Measurements from ENCODE around the gene VPS35.
A peak's percentile ranks its signal among the peaks of the same experiment; 100 is the strongest.
"Not testable (repeated sequence)": the region's sequence is repeated elsewhere in the genome, so short reads cannot be mapped to it uniquely, and the experiment has no call there.

Gene VPS35

GRCh38 chr16:46629331-46630219 is 59.4 kb downstream of the VPS35 start:
- no peak for DNase-seq
- Histone ChIP-seq H3K18ac (ENCODE audit: low read length) (no peak overlapping the region), H3K23ac (ENCODE audit: low read length) (no peak overlapping the region), H3K79me1 (ENCODE audit: low read length) (peaks cover 2% of the 10 kb centered on the region), H4K91ac (ENCODE audit: low read depth, low read length) (peak overlapping the region; percentile 63), H2BK5ac (ENCODE audit: low read depth, low read length, poor library complexity) (peak overlapping the region; percentile 26), H3K27me3 (ENCODE audit: insufficient read depth, low read length) (no peaks in the 10 kb centered on the region), H3K4me3 (ENCODE audit: low read depth, low read length) (no peak overlapping the region), H4K8ac (ENCODE audit: low read depth, low read length) (peak overlapping the region; percentile 68), H3K79me2 (ENCODE audit: control insufficient read depth, insufficient read depth, low read length, poor library complexity) (no peaks in the 10 kb centered on the region), H2AK5ac (ENCODE audit: low read length) (no peak overlapping the region), H3K4ac (ENCODE audit: low read depth, low read length) (peak overlapping the region; percentile 12), H3K4me2 (ENCODE audit: low read length) (no peak overlapping the region), H3K9ac (ENCODE audit: low read length) (no peak overlapping the region), H3K14ac (ENCODE audit: low read length) (no peak overlapping the region), H3K9me3 (ENCODE audit: insufficient read depth, low read depth, low read length) (no peaks in the 10 kb centered on the region), H4K12ac (ENCODE audit: low read depth, low read length) (peak overlapping the region; percentile 60), H3K27ac (ENCODE audit: low read depth, low read length) (no peak overlapping the region), H3K4me1 (ENCODE audit: control insufficient read depth in 1 of 2, insufficient read depth in 2 of 2, low read length in 2 of 2) (peaks cover 3 to 8% of the 10 kb centered on the region in 2 experiments), H2AFZ (ENCODE audit: insufficient read depth, low read length, poor library complexity) (peak overlapping the region; percentile 86), H3K36me3 (ENCODE audit: control insufficient read depth in 1 of 2, insufficient read depth in 2 of 2, low read length in 2 of 2) (no peaks in the 10 kb centered on the region), H2BK12ac (ENCODE audit: low read length) (peak overlapping the region; percentile 42), H2BK120ac (ENCODE audit: insufficient read depth, low read length, poor library complexity) (no peak overlapping the region)
- WGBS (ENCODE audit: extremely low coverage, insufficient coverage, insufficient read length): no CpG with 5 or more reads among the region's 10 CpGs

GRCh38 chr16:46627746-46628145 is 61.2 kb downstream of the VPS35 start:
- no peaks in the 10 kb centered on the region for H3K27me3 ChIP-seq (ENCODE audit: insufficient read depth, low read length)
- no peak overlapping the region for H2BK12ac ChIP-seq (ENCODE audit: low read length)
- no peak overlapping the region for H2BK5ac ChIP-seq (ENCODE audit: low read depth, low read length, poor library complexity)
- no peak overlapping the region for H3K4me2 ChIP-seq (ENCODE audit: low read length)
- no peak overlapping the region for H4K8ac ChIP-seq (ENCODE audit: low read depth, low read length)
- no peak overlapping the region for H2AFZ ChIP-seq (ENCODE audit: insufficient read depth, low read length, poor library complexity)
- DNase-seq: peak; percentile 34 to 70
- no peak overlapping the region for H4K12ac ChIP-seq (ENCODE audit: low read depth, low read length)
- no peak overlapping the region for H3K23ac ChIP-seq (ENCODE audit: low read length)
- no peak overlapping the region for H3K4me3 ChIP-seq (ENCODE audit: low read depth, low read length)
- H3K27ac ChIP-seq (ENCODE audit: low read depth, low read length): no peak overlapping the region
- no peak overlapping the region for H3K4ac ChIP-seq (ENCODE audit: low read depth, low read length)
- H3K18ac ChIP-seq (ENCODE audit: low read length): no peak overlapping the region
- H3K36me3 ChIP-seq (ENCODE audit: control insufficient read depth in 1 of 2, insufficient read depth in 2 of 2, low read length in 2 of 2): no peaks in the 10 kb centered on the region
- H3K79me1 ChIP-seq (ENCODE audit: low read length): peaks cover 2% of the 10 kb centered on the region
- no CpG with 5 or more reads among the region's 5 CpGs for WGBS (ENCODE audit: extremely low coverage, insufficient coverage, insufficient read length)
- no peaks in the 10 kb centered on the region for H3K9me3 ChIP-seq (ENCODE audit: insufficient read depth, low read depth, low read length)
- no peak overlapping the region for H2AK5ac ChIP-seq (ENCODE audit: low read length)
- H3K79me2 ChIP-seq (ENCODE audit: control insufficient read depth, insufficient read depth, low read length, poor library complexity): no peaks in the 10 kb centered on the region
- no peak overlapping the region for H3K9ac ChIP-seq (ENCODE audit: low read length)
- peaks cover 3 to 6% of the 10 kb centered on the region in 2 experiments for H3K4me1 ChIP-seq (ENCODE audit: control insufficient read depth in 1 of 2, insufficient read depth in 2 of 2, low read length in 2 of 2)
- no peak overlapping the region for H3K14ac ChIP-seq (ENCODE audit: low read length)
- H4K91ac ChIP-seq (ENCODE audit: low read depth, low read length): no peak overlapping the region
- no peak overlapping the region for H2BK120ac ChIP-seq (ENCODE audit: insufficient read depth, low read length, poor library complexity)

- H3K9ac ChIP-seq (ENCODE audit: low read length); H2BK120ac ChIP-seq (ENCODE audit: insufficient read depth, low read length, poor library complexity); H3K79me2 ChIP-seq (ENCODE audit: control insufficient read depth, insufficient read depth, low read length, poor library complexity); H3K23ac ChIP-seq (ENCODE audit: low read length); H3K14ac ChIP-seq (ENCODE audit: low read length); H3K4me2 ChIP-seq (ENCODE audit: low read length); H4K91ac ChIP-seq (ENCODE audit: low read depth, low read length); H2AFZ ChIP-seq (ENCODE audit: insufficient read depth, low read length, poor library complexity); H3K27ac ChIP-seq (ENCODE audit: low read depth, low read length); H3K4me3 ChIP-seq (ENCODE audit: low read depth, low read length); H3K4me1 ChIP-seq (ENCODE audit: control insufficient read depth in 1 of 2, insufficient read depth in 2 of 2, low read length in 2 of 2); H4K12ac ChIP-seq (ENCODE audit: low read depth, low read length); H4K8ac ChIP-seq (ENCODE audit: low read depth, low read length); H2BK12ac ChIP-seq (ENCODE audit: low read length); H2BK5ac ChIP-seq (ENCODE audit: low read depth, low read length, poor library complexity); H3K79me1 ChIP-seq (ENCODE audit: low read length); H3K4ac ChIP-seq (ENCODE audit: low read depth, low read length); H3K9me3 ChIP-seq (ENCODE audit: insufficient read depth, low read depth, low read length); H3K27me3 ChIP-seq (ENCODE audit: insufficient read depth, low read length); H3K36me3 ChIP-seq (ENCODE audit: control insufficient read depth in 1 of 2, insufficient read depth in 2 of 2, low read length in 2 of 2); H2AK5ac ChIP-seq (ENCODE audit: low read length); DNase-seq; H3K18ac ChIP-seq (ENCODE audit: low read length): not testable (repeated sequence)
- no CpG with 5 or more reads among the region's 22 CpGs for WGBS (ENCODE audit: extremely low coverage, insufficient coverage, insufficient read length)
Observed at GRCh38 chr16:46626681-46627080, 62.3 kb downstream of the VPS35 start.

GRCh38 chr16:46624862-46625261 is 64.1 kb downstream of the VPS35 start:
- H4K8ac ChIP-seq (ENCODE audit: low read depth, low read length); H4K91ac ChIP-seq (ENCODE audit: low read depth, low read length); DNase-seq; H3K4ac ChIP-seq (ENCODE audit: low read depth, low read length); H3K9ac ChIP-seq (ENCODE audit: low read length); H3K4me2 ChIP-seq (ENCODE audit: low read length); H3K79me2 ChIP-seq (ENCODE audit: control insufficient read depth, insufficient read depth, low read length, poor library complexity); H3K79me1 ChIP-seq (ENCODE audit: low read length); H2BK120ac ChIP-seq (ENCODE audit: insufficient read depth, low read length, poor library complexity); H3K18ac ChIP-seq (ENCODE audit: low read length); H3K27ac ChIP-seq (ENCODE audit: low read depth, low read length); H2AK5ac ChIP-seq (ENCODE audit: low read length); H2BK5ac ChIP-seq (ENCODE audit: low read depth, low read length, poor library complexity); H2AFZ ChIP-seq (ENCODE audit: insufficient read depth, low read length, poor library complexity); H4K12ac ChIP-seq (ENCODE audit: low read depth, low read length); H3K4me3 ChIP-seq (ENCODE audit: low read depth, low read length); H3K36me3 ChIP-seq (ENCODE audit: control insufficient read depth in 1 of 2, insufficient read depth in 2 of 2, low read length in 2 of 2); H3K14ac ChIP-seq (ENCODE audit: low read length); H3K27me3 ChIP-seq (ENCODE audit: insufficient read depth, low read length); H3K9me3 ChIP-seq (ENCODE audit: insufficient read depth, low read depth, low read length); H3K4me1 ChIP-seq (ENCODE audit: control insufficient read depth in 1 of 2, insufficient read depth in 2 of 2, low read length in 2 of 2); H2BK12ac ChIP-seq (ENCODE audit: low read length); H3K23ac ChIP-seq (ENCODE audit: low read length): not testable (repeated sequence)
- WGBS (ENCODE audit: extremely low coverage, insufficient coverage, insufficient read length): no CpG with 5 or more reads among the region's 6 CpGs
